NOMO-1 treated with DMSO at 0.1 percent for 48 hours (cell line): Measurements from ENCODE around the gene CCNL1.

Experiments used
- DNase-seq: peaks from one replicate; lab custom pipeline; 2025; ENCODE audit not compliant: unreplicated experiment; lab: John Stamatoyannopoulos, UW

The CCNL1 gene

GRCh38 chr3:157126365-157126764 is 33.6 kb downstream of the CCNL1 start:
- DNase-seq: no peak

GRCh38 chr3:157125101-157125500 is 34.8 kb downstream of the CCNL1 start:
- DNase-seq: no peak

- DNase-seq: no peak
Measured at GRCh38 chr3:157123621-157124020, 36.3 kb downstream of the CCNL1 start.

- DNase-seq: no peak
Measured at GRCh38 chr3:157122832-157123427, 37.0 kb downstream of the CCNL1 start.

- DNase-seq: no peak
Measured at GRCh38 chr3:157122116-157122515, 37.8 kb downstream of the CCNL1 start.

GRCh38 chr3:157121522-157121921 is 38.4 kb downstream of the CCNL1 start:
- DNase-seq: no peak

GRCh38 chr3:157120071-157120892 is 39.7 kb downstream of the CCNL1 start:
- no peak for DNase-seq

GRCh38 chr3:157119369-157119951 is 40.5 kb downstream of the CCNL1 start:
- no peak for DNase-seq

GRCh38 chr3:157117875-157118654 is 41.9 kb downstream of the CCNL1 start:
- no peak for DNase-seq

GRCh38 chr3:157117206-157117605 is 42.7 kb downstream of the CCNL1 start:
- no peak for DNase-seq

- no peak for DNase-seq
Measured at GRCh38 chr3:157116017-157116416, 43.9 kb downstream of the CCNL1 start.

- DNase-seq: no peak
Measured at GRCh38 chr3:157115069-157116006, 44.6 kb downstream of the CCNL1 start.

- no peak for DNase-seq
Measured at GRCh38 chr3:157113832-157114505, 46.0 kb downstream of the CCNL1 start.

- no peak for DNase-seq
Measured at GRCh38 chr3:157112536-157112935, 47.4 kb downstream of the CCNL1 start.

GRCh38 chr3:157111518-157111917 is 48.4 kb downstream of the CCNL1 start:
- no peak for DNase-seq

GRCh38 chr3:157110761-157111278 is 49.1 kb downstream of the CCNL1 start:
- no peak for DNase-seq

- no peak for DNase-seq
Measured at GRCh38 chr3:157109267-157110141, 50.4 kb downstream of the CCNL1 start.

GRCh38 chr3:157107644-157108133 is 52.3 kb downstream of the CCNL1 start:
- DNase-seq: no peak
